ENCODE measurements around the gene KNTC1.
"Not testable (repeated sequence)": the region's sequence is repeated elsewhere in the genome, so short reads cannot be mapped to it uniquely, and the experiment has no call there.

KNTC1 gene

GRCh38 chr12:122651520-122652224, 124.6 kb downstream of the KNTC1 start:
- DNase-seq: no peak

GRCh38 chr12:122653291-122653690, 126.2 kb downstream of the KNTC1 start:
- DNase-seq: not testable (repeated sequence)

- DNase-seq: no peak
Measured at GRCh38 chr12:122656298-122656697, 129.2 kb downstream of the KNTC1 start.

- no peak for DNase-seq
Measured at GRCh38 chr12:122659579-122659978, 132.5 kb downstream of the KNTC1 start.

GRCh38 chr12:122661246-122661645, 134.2 kb downstream of the KNTC1 start:
- DNase-seq: no peak

GRCh38 chr12:122661938-122662337, 134.9 kb downstream of the KNTC1 start:
- no peak for DNase-seq

GRCh38 chr12:122665349-122665748, 138.3 kb downstream of the KNTC1 start:
- no peak for DNase-seq

- no peak for DNase-seq
Measured at GRCh38 chr12:122665759-122666158, 138.7 kb downstream of the KNTC1 start.

GRCh38 chr12:122668268-122668667, 141.2 kb downstream of the KNTC1 start:
- DNase-seq: no peak

- DNase-seq: no peak
Measured at GRCh38 chr12:122669397-122670070, 142.5 kb downstream of the KNTC1 start.

GRCh38 chr12:122672515-122672914, 145.5 kb downstream of the KNTC1 start:
- no peak for DNase-seq

Data from DMS53 (cell line).